ENCODE measurements around the gene MYLK.

Gene MYLK

DNA sequence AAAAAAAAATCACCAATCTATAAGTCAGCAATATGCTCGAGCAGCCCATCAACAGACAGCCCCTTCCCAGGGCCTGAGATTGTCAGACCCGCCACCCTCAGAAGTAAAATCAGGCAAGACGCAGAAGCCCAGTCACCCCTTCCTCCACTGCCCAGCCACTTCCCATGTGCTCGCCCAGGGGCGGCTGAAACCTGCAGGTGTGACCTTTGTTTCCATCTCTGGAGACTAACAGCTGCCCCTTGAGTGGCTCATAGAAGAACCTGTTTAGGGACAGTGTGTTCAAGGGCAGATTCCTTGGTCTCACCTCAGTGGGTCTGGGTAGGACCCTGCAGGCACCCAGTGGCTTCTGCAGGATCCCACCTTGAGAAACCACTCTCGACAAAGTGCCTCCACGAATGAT lies 105.6 kb downstream of the MYLK start:
- no peaks in the 10 kb centered on the region for H3K36me3 ChIP-seq (ENCODE audit: control insufficient read depth, insufficient read depth, low read length)
- no peak overlapping the region for H3K4me3 ChIP-seq (ENCODE audit: low read length)
- H3K9me3 ChIP-seq (ENCODE audit: control insufficient read depth, insufficient read depth, low read length): no peaks in the 10 kb centered on the region
- no peak overlapping the region for H3K27ac ChIP-seq (ENCODE audit: low read length)
- no peak for DNase-seq (ENCODE audit: low read depth, low spot score)
- no CpG with 5 or more reads among the region's 7 CpGs for WGBS (ENCODE audit: insufficient coverage, insufficient read length)
- H3K4me1 ChIP-seq (ENCODE audit: control insufficient read depth, insufficient read depth, low read length): no peaks in the 10 kb centered on the region; the same call in 1 of the 2 replicates
- no peaks in the 10 kb centered on the region for H3K27me3 ChIP-seq (ENCODE audit: control insufficient read depth, insufficient read depth, low read length)

DNA sequence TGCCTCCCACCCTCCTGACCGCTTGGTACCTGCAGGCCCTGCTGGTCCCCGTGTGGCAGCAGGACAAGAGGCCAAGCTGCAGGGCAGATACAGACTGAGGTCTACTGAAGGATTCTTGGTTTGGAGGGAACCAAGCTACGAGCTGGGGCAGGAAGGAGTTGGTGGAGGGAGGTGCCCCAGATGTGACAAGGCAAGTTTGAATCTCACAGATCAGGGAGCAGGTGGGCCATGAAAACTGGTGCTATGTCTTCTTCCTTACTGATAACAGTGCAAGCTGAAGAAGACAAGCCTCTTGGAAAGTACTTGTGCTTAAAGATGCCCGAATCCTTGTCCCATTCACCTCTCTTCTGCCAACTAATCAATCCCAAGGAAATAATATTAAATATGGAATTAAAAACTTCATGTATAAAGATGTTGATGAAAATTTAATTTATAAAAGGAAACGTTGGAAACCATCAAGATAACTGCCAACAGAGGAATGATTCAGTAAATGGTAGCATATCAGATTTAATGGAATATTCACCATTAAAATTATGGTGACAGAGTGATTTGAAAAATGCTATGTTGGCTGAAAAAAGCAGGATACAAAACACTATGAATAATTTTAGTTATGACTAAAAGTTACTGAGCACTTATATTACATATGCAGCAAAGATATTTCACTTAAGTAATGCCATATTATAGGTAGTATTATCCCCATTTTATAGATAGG lies 107.9 kb downstream of the MYLK start:
- H3K4me3 ChIP-seq (ENCODE audit: low read length): no peak overlapping the region
- H3K27ac ChIP-seq (ENCODE audit: low read length): no peak overlapping the region
- DNase-seq (ENCODE audit: low read depth, low spot score): no peak
- no peaks in the 10 kb centered on the region for H3K9me3 ChIP-seq (ENCODE audit: control insufficient read depth, insufficient read depth, low read length)
- H3K27me3 ChIP-seq (ENCODE audit: control insufficient read depth, insufficient read depth, low read length): no peaks in the 10 kb centered on the region
- no peaks in the 10 kb centered on the region for H3K36me3 ChIP-seq (ENCODE audit: control insufficient read depth, insufficient read depth, low read length)
- no peaks in the 10 kb centered on the region; the same call in 1 of the 2 replicates for H3K4me1 ChIP-seq (ENCODE audit: control insufficient read depth, insufficient read depth, low read length)
- 100% methylated on average over 1 of the region's 5 CpGs for WGBS (ENCODE audit: insufficient coverage, insufficient read length)

DNA sequence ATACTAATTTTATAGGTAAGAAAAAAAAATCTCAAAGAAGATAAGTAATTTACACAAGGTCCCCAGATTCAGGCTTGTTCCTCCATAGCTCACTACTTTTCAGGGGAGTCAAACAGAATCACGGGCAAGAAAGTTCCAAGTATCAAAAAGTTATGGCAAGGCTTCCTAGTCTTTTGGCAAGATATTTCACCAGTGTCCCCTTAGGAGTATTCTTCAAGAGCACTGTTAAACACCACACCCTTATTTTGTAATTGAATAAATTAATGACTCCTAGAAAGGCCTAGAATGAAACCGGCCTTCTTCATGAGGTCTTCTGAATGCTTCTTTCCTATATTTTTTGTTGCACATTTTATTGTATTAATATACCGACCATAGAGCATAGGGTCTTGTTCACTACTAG lies 109.7 kb downstream of the MYLK start:
- no CpG with 5 or more reads among the region's 3 CpGs for WGBS (ENCODE audit: insufficient coverage, insufficient read length)
- Histone ChIP-seq H3K4me1 (ENCODE audit: control insufficient read depth, insufficient read depth, low read length) (no peaks in the 10 kb centered on the region; the same call in 1 of the 2 replicates), H3K36me3 (ENCODE audit: control insufficient read depth, insufficient read depth, low read length) (no peaks in the 10 kb centered on the region), H3K27ac (ENCODE audit: low read length) (no peak overlapping the region), H3K27me3 (ENCODE audit: control insufficient read depth, insufficient read depth, low read length) (no peaks in the 10 kb centered on the region), H3K4me3 (ENCODE audit: low read length) (no peak overlapping the region), H3K9me3 (ENCODE audit: control insufficient read depth, insufficient read depth, low read length) (no peaks in the 10 kb centered on the region)
- no peak for DNase-seq (ENCODE audit: low read depth, low spot score)

DNA sequence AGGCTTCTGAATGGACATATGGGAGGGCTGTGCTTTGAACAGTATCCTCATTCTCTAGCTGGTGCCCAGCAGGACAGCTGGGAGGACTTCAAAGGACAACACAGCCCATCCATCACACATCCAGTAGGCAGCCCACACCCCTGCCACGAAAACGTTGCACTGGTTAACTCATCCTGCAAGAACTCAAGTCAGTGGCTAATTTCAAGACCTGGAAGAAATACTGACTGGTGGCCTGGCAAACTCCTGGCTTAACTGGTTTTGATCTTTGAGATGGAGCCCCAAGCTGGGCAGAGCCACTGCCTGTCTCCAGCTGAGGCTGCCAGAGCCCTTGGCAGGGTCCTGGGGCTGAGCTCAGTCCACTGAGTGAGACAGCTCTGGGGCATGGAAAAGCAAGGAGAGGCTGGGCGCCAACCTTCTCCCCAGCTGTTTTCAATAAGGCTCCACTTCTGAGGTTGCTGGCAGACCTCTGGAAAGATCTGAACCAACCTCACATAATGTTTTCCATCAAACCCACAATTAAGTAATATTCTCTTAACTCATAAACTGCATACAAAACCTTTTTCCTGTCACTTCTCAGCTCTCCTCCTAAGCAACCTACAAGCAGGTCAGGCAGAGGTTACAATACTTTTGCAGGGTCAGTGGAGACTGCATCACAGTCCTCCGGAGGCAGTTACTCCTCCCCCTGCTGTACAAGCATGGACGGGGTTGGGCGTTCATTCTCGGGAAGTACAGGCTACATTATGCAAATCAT lies 110.3 kb downstream of the MYLK start:
- no peak for DNase-seq (ENCODE audit: low read depth, low spot score)
- WGBS (ENCODE audit: insufficient coverage, insufficient read length): no CpG with 5 or more reads among the region's 7 CpGs
- no peaks in the 10 kb centered on the region for H3K9me3 ChIP-seq (ENCODE audit: control insufficient read depth, insufficient read depth, low read length)
- no peak overlapping the region for H3K4me3 ChIP-seq (ENCODE audit: low read length)
- no peaks in the 10 kb centered on the region for H3K27me3 ChIP-seq (ENCODE audit: control insufficient read depth, insufficient read depth, low read length)
- H3K27ac ChIP-seq (ENCODE audit: low read length): no peak overlapping the region
- no peaks in the 10 kb centered on the region; the same call in 1 of the 2 replicates for H3K4me1 ChIP-seq (ENCODE audit: control insufficient read depth, insufficient read depth, low read length)
- no peaks in the 10 kb centered on the region for H3K36me3 ChIP-seq (ENCODE audit: control insufficient read depth, insufficient read depth, low read length)

DNA sequence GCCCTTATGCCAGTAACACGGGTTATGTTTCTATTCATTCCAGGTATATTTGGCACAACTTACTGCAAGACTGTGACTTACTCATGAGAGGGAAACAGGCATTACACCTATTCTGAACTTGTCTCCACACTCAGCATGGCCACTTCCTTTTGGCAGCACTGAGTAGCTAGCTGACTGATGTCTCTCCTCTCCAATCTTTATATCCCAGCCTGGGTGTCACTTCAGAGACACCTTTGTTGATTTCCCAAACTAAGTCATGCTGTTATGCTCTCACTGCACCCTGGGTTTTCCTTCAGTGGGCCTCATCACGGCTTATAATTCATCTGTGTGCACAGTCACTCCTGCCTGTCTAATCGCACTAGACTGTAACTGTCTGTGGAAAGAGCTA lies 114.8 kb downstream of the MYLK start:
- Histone ChIP-seq H3K4me1 (ENCODE audit: control insufficient read depth, insufficient read depth, low read length) (peaks cover 3% of the 10 kb centered on the region), H3K9me3 (ENCODE audit: control insufficient read depth, insufficient read depth, low read length) (no peaks in the 10 kb centered on the region), H3K27ac (ENCODE audit: low read length) (no peak overlapping the region), H3K36me3 (ENCODE audit: control insufficient read depth, insufficient read depth, low read length) (no peaks in the 10 kb centered on the region), H3K4me3 (ENCODE audit: low read length) (no peak overlapping the region), H3K27me3 (ENCODE audit: control insufficient read depth, insufficient read depth, low read length) (no peaks in the 10 kb centered on the region)
- DNase-seq (ENCODE audit: low read depth, low spot score): no peak
- WGBS (ENCODE audit: insufficient coverage, insufficient read length): no CpG with 5 or more reads among the region's 3 CpGs

DNA sequence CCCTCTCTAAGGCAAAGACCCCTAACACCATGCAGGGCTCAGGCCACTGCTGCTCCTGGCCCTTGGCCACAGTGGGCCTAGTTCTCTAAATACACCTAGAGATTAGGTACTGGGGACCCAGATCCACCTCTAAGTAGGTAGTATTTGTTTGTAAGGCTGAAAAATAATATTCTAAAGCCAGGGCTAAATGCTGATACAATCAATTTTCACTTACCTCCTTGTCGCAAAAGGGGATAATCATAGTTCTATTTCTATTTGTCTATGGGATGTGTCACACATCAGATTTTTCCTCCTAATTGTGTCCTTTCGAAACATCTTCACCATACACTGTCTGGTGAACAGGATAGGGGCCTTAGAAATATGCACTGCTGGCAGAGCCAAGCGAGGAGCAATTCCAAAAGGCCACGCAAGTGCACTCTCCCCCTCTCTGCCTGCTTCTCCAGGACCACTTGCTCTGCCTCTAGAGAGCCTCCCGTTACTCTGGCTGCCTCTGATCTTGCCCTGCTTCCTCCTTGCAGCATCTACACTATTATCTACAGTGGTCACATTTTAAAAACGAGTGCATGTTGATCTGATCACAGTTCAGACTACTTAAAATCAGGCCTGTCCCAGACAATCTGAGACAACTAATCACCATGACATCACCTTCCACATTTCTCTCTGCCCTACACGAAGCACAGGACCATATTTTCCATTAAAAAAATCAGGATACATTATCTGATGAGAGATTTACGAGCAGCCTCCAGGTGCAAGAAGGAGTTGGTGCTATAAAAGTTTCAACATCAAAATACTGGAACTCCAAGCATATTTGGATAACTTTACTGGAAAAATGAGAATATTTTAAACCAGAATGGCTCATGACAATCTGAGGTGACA lies 115.4 kb downstream of the MYLK start:
- Histone ChIP-seq H3K36me3 (ENCODE audit: control insufficient read depth, insufficient read depth, low read length) (no peaks in the 10 kb centered on the region), H3K9me3 (ENCODE audit: control insufficient read depth, insufficient read depth, low read length) (no peaks in the 10 kb centered on the region), H3K27me3 (ENCODE audit: control insufficient read depth, insufficient read depth, low read length) (no peaks in the 10 kb centered on the region), H3K27ac (ENCODE audit: low read length) (no peak overlapping the region), H3K4me1 (ENCODE audit: control insufficient read depth, insufficient read depth, low read length) (peaks cover 3% of the 10 kb centered on the region), H3K4me3 (ENCODE audit: low read length) (no peak overlapping the region)
- WGBS (ENCODE audit: insufficient coverage, insufficient read length): no CpG with 5 or more reads among the region's 8 CpGs
- DNase-seq (ENCODE audit: low read depth, low spot score): no peak

DNA sequence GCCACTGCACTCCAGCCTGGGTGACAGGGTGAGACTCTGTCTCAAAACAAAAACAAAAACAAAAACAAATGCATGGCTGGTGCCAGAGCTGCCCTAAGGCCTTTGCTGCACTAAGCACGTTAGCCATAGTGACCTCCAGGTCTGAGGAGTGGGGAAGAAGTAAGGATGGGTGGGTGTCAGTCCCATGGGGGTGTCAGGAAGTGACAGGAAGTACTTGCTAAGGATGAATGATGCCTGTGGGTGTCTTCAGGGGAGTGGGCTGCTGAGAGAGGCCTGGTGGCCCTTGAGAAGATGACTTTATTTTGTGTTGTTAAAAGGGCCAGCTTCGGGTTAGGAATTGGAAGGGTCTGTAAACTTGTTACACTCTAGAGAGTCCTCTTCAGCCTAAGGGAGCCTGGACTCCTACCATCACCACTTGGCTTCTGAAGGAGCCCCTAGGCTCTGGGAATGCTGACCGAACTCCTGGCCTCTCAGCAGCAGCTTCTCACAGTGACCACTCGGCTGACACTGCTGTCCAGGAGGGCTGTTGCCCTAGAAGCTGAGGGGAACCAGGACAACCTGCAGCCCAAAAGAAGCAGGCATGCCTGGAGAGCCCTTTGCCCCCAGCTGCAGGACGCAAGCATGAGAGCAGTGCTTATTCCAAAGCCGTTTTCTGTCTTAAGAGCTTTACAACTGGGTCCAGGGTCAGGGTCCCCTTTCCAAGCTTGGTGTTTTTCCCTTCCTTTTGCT lies 116.4 kb downstream of the MYLK start:
- Histone ChIP-seq H3K27ac (ENCODE audit: low read length) (no peak overlapping the region), H3K36me3 (ENCODE audit: control insufficient read depth, insufficient read depth, low read length) (no peaks in the 10 kb centered on the region), H3K9me3 (ENCODE audit: control insufficient read depth, insufficient read depth, low read length) (no peaks in the 10 kb centered on the region), H3K27me3 (ENCODE audit: control insufficient read depth, insufficient read depth, low read length) (no peaks in the 10 kb centered on the region), H3K4me1 (ENCODE audit: control insufficient read depth, insufficient read depth, low read length) (peaks cover 3% of the 10 kb centered on the region; the same call in 1 of the 2 replicates), H3K4me3 (ENCODE audit: low read length) (no peak overlapping the region)
- no CpG with 5 or more reads among the region's 6 CpGs for WGBS (ENCODE audit: insufficient coverage, insufficient read length)
- DNase-seq (ENCODE audit: low read depth, low spot score): no peak

DNA sequence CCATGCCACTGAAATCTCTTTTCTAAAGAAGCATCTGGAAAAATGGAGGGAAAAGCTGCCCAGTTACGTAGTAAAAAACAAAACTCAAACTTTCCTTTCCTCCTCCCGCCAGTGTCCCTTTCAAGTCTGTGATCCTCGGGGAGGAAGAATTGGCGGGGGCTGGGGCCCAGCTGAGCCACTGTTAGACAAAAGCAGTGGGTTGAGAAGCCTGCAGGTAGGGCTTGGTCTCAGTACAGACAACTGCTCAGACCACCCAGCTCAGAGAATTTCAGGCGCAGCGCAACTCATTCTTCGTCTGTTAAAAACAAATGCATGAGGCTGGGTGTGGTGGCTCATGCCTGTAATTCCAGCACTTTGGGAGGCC lies 117.1 kb downstream of the MYLK start:
- H3K27ac ChIP-seq (ENCODE audit: low read length): no peak overlapping the region
- H3K9me3 ChIP-seq (ENCODE audit: control insufficient read depth, insufficient read depth, low read length): no peaks in the 10 kb centered on the region
- no peaks in the 10 kb centered on the region for H3K36me3 ChIP-seq (ENCODE audit: control insufficient read depth, insufficient read depth, low read length)
- H3K4me1 ChIP-seq (ENCODE audit: control insufficient read depth, insufficient read depth, low read length): peaks cover 3% of the 10 kb centered on the region; the same call in 1 of the 2 replicates
- no CpG with 5 or more reads among the region's 7 CpGs for WGBS (ENCODE audit: insufficient coverage, insufficient read length)
- no peak for DNase-seq (ENCODE audit: low read depth, low spot score)
- no peaks in the 10 kb centered on the region for H3K27me3 ChIP-seq (ENCODE audit: control insufficient read depth, insufficient read depth, low read length)
- H3K4me3 ChIP-seq (ENCODE audit: low read length): no peak overlapping the region

DNA sequence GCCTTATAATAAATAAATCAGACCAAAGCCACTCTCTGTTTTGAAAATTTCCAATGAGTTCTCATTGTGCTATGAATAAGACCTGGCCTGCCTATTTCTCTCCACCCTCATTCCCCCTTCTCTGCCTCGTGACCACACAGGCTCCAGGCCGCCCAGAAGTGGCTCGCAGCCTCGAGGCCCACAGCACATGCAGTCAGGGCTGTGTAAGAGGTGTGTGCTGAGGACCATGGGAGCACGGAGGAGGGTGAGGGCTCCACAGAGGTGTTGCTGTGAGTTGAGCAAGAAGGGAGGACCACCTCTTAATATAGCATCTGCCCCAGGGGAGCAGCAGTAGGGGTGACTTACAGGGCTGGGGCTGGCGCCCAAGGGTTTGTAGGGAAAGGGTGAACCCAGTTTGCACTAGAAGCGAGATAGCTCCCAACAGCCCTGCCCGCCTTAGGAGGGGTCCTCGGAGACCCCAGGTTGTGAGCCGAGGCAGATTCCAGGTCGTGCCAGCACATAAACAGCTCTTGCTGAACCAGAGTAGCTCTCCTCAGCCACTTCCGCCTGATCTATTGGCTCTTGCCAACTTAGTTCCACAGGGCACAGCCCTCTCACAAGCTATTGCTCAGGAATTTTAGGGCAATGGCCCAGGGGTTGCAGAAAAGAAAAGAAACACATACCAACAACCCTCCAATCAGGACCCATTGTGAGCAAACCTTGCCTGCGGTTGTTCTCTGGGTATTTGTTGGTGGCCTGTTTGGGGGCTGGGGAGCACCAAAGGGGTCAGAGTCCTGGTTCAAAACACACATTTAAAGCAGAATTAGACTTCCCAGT lies 117.7 kb downstream of the MYLK start:
- no peaks in the 10 kb centered on the region for H3K9me3 ChIP-seq (ENCODE audit: control insufficient read depth, insufficient read depth, low read length)
- H3K4me3 ChIP-seq (ENCODE audit: low read length): no peak overlapping the region
- WGBS (ENCODE audit: insufficient coverage, insufficient read length): no CpG with 5 or more reads among the region's 13 CpGs
- H3K27ac ChIP-seq (ENCODE audit: low read length): no peak overlapping the region
- no peaks in the 10 kb centered on the region for H3K36me3 ChIP-seq (ENCODE audit: control insufficient read depth, insufficient read depth, low read length)
- DNase-seq (ENCODE audit: low read depth, low spot score): no peak
- no peaks in the 10 kb centered on the region for H3K27me3 ChIP-seq (ENCODE audit: control insufficient read depth, insufficient read depth, low read length)
- peaks cover 3% of the 10 kb centered on the region; the same call in 1 of the 2 replicates for H3K4me1 ChIP-seq (ENCODE audit: control insufficient read depth, insufficient read depth, low read length)

Data from iPS DF 6.9 (cell line).